ENCODE data around the gene PHLDB2. TPM values are rescaled to one million over a fixed set of nuclear protein-coding genes. Genes with fewer than 3 reads are reported as not detected.
A peak's percentile ranks its signal among the peaks of the same experiment; 100 is the strongest.

PHLDB2 gene
- total and polyA plus RNA-seq, 2 of the 13 experiments (the other 11 are each of a cell fraction or from before 2014, with no cell fraction given), result 8.4 to 23.6 TPM

DNA sequence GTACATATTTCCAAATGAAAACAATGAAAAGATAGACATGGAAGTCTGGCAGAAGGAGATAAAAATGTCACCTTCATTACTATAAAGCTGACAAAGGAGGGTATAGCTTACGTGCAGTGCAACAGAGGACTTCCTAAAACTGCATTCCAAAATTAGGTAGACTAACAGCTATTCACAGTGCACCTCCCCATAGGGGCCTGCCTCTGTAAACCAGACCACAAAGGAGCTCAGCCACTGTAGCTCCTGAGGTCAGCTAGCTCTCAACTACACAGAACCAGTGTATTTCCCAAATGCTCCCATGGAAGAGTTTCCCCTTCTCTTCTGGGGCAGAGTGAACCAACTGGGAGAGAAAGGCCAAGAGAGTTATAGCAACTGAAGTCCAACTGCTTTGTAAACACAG is 31.2 kb upstream of the PHLDB2 start (continued):
- TF ChIP-seq ZNF318 (CRISPR knock-in tag; IDR thresholded peaks at IDR 0.05) (no peak), NCOA1 (CRISPR knock-in tag; IDR thresholded peaks at IDR 0.05) (no peak), ZKSCAN5 (CRISPR knock-in tag; IDR thresholded peaks at IDR 0.05) (no peak), SSRP1 (CRISPR knock-in tag; IDR thresholded peaks at IDR 0.05) (no peak), RORA (CRISPR knock-in tag; IDR thresholded peaks at IDR 0.05) (no peak)

- TF ChIP-seq KMT2B (CRISPR knock-in tag; IDR thresholded peaks at IDR 0.05) (no peak), CEBPB (IDR thresholded peaks at IDR 0.05; ENCODE audit: borderline replicate concordance, low read depth, low read length) (0 out of 2 replicates have a peak, but pooled peaks have one; percentile 3)
- intact Hi-C loops (cut with micrococcal nuclease; ENCODE audit: unreplicated experiment) (no loop called here), in situ Hi-C loops (cut with HindIII; ENCODE audit: extremely low pct_ligation_motif_present, low pct_unique_long_range_greater_than_20kb) (no loop called here)
- CTCF ChIA-PET (ENCODE audit: low intra/inter-chr PET ratio, low total read pairs), result no interaction called here
- Histone ChIP-seq H3K27me3 (ENCODE audit: control insufficient read depth in 1 of 2, insufficient read depth in 2 of 2, low read length in 2 of 2) (no peaks in the 10 kb centered on the region), H3K4me2 (ENCODE audit: low read depth, low read length) (no peak overlapping the region), H3K4me1 (ENCODE audit: insufficient read depth, low read length) (no peaks in the 10 kb centered on the region), H3K9me3 (ENCODE audit: low read length) (no peaks in the 10 kb centered on the region), H3K9ac (ENCODE audit: insufficient read depth, low read depth, low read length) (no peak overlapping the region), H4K20me1 (ENCODE audit: insufficient read depth, low read length) (no peaks in the 10 kb centered on the region), H3K27ac (ENCODE audit: extremely low read length, insufficient read depth, low read length) (no peak overlapping the region), H3K36me3 (replicated peaks in 1 of 2; ENCODE audit: control insufficient read depth in 1 of 2, insufficient read depth in 2 of 2, low read length in 2 of 2) (no peaks in the 10 kb centered on the region; a peak in 1 of 5 replicates), H3K4me3 (replicated peaks in 1 of 3; ENCODE audit: insufficient read depth in 1 of 3, low read depth in 2 of 3, low read length in 3 of 3) (no peak overlapping the region), H3K79me2 (ENCODE audit: insufficient read depth, low read length) (no peaks in the 10 kb centered on the region), H2AFZ (ENCODE audit: low read length) (no peak overlapping the region)
- no peak for ATAC-seq
- 95% methylated on average over 6 of the region's 6 CpGs for WGBS (ENCODE audit: low lambda C conversion rate)
- POLR2A ChIA-PET, result no interaction called here
- FAIRE-seq, result no peak
- no peak for DNase-seq (ENCODE audit: low spot score)
- BruUV-seq (replicated peaks), result no TSS peak
These were observed 30.5 kb upstream of the PHLDB2 start for GRCh38 chr3:111828530-111828929.
